Suprapubic skin (tissue), 4 donors: Measurements from ENCODE around the gene TBX4. TPM values are rescaled to one million over a fixed set of nuclear protein-coding genes. Genes with fewer than 3 reads are reported as not detected.

Source experiments
- DNase-seq, 2 donors: peaks; one replicate each; pipeline ENCODE4 v3.0.0-alpha.2; 2019; ENCODE audit warnings: low spot score in 2 of 2
- H3K27ac ChIP-seq: fragments of 200-600 bp; sonication (generic); one replicate; pipeline ENCODE4 v1.5.1; 2019
- H3K27me3 ChIP-seq: fragments of 200-600 bp; sonication (generic); one replicate; pipeline ENCODE4 v1.5.1; 2019
- H3K36me3 ChIP-seq: fragments of 200-600 bp; sonication (generic); one replicate; pipeline ENCODE4 v1.5.1; 2019
- H3K4me1 ChIP-seq: fragments of 200-600 bp; sonication (generic); one replicate; pipeline ENCODE4 v1.5.1; 2019
- H3K4me3 ChIP-seq: fragments of 200-600 bp; sonication (generic); one replicate; pipeline ENCODE4 v1.5.1; 2019; ENCODE audit warnings: mild to moderate bottlenecking
- H3K9me3 ChIP-seq: fragments of 200-600 bp; sonication (generic); one replicate; pipeline ENCODE4 v1.5.1; 2019
- CTCF ChIP-seq, 2 donors: fragments of 200-600 bp in 1 of 2; fragments of 450-650 bp in 1 of 2; sonication (generic) in 1 of 2; IDR thresholded peaks; one replicate each; pipeline ENCODE4 v1.5.1; 2016 to 2019; ENCODE audit warnings: antibody characterized with exemption in 2 of 2, mild to moderate bottlenecking in 1 of 2, moderate library complexity in 1 of 2
- EP300 ChIP-seq: sonication (generic); formaldehyde crosslinking; IDR thresholded peaks from one replicate; pipeline ENCODE4 v1.6.1; 2017; ENCODE audit warnings: antibody characterized with exemption
- POLR2A ChIP-seq, 2 donors: fragments of 450-650 bp; IDR thresholded peaks; one replicate each; pipeline ENCODE4 v1.6.1; 2017; ENCODE audit warnings: antibody characterized with exemption in 2 of 2, mild to moderate bottlenecking in 2 of 2, moderate library complexity in 2 of 2
- POLR2AphosphoS5 ChIP-seq, 3 donors: sonication (generic); formaldehyde crosslinking; IDR thresholded peaks; one replicate each; pipeline ENCODE4 v1.6.1; 2017; ENCODE audit warnings: antibody characterized with exemption in 3 of 3
- WGBS: methylation state at CpG from one replicate; pipeline ENCODE4 v1.1.5; 2018; 5-methylcytosine and 5-hydroxymethylcytosine counted together
- total RNA-seq, 4 donors: library from RNA; depleted of rRNA; stranded (reverse); fragments of >200 nt; gene quantifications; one replicate each; pipeline ENCODE4 v1.1.0, GENCODE V29; 2016

TBX4 gene
- total RNA-seq, 4 donors from 2014 or later: 0.30 to 0.56 TPM; not detected in 2

- Histone ChIP-seq H3K4me1 (no peaks in the 10 kb centered on the region), H3K36me3 (no peaks in the 10 kb centered on the region), H3K4me3 (no peak overlapping the region), H3K27ac (no peak overlapping the region), H3K9me3 (no peaks in the 10 kb centered on the region), H3K27me3 (peaks cover 4% of the 10 kb centered on the region)
- peak in 1 of 2 donors; percentile 32 for DNase-seq
- TF ChIP-seq POLR2AphosphoS5 (IDR thresholded peaks at IDR 0.05) (no peak), CTCF (IDR thresholded peaks at IDR 0.05) (no peak), POLR2A (IDR thresholded peaks at IDR 0.05) (no peak), EP300 (no peak)
- 91% methylated on average over 5 of the region's 5 CpGs for WGBS
Observed at GRCh38 chr17:61484174-61484573, 32.0 kb downstream of the TBX4 start.

DNA sequence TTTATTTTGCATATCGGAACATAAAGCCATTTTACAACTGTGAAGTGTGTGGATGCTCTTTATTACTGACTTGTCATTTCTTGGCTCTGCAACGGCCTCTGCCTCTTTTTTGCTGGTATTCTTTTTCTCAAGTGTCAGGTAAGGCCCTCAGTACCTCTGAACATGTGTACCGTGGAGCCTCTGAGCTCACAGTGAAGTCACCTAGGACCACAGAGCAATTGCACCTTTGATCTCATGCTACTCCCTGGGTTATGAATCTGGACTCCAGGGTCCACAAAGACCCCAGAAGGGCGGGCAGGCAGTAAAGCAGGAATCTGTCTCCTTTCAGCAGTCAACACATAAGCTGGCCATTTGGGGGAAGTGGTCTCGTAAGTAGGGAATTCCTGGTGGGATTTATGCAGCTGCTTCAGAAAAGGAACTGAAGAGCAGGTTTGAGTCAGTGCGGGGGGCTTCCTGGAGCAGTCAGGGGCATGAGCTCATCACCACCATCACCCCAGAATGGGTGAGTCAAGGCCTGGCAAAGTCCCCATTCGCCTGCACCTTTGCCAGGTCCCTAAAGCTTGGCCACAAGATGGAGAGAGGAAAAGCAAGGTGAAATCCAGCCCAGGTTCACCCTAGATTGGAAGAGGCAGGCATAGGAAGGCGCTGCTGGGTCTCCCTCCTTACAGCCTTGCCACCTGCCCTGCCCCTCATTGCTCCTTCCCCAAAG lies 33.0 kb downstream of the TBX4 start:
- no peaks in the 10 kb centered on the region for H3K9me3 ChIP-seq
- no peaks in the 10 kb centered on the region for H3K4me1 ChIP-seq
- peaks cover 4% of the 10 kb centered on the region for H3K27me3 ChIP-seq
- WGBS: 82% methylated on average over 8 of the region's 8 CpGs
- H3K27ac ChIP-seq: no peak overlapping the region
- no peak overlapping the region for H3K4me3 ChIP-seq
- H3K36me3 ChIP-seq: no peaks in the 10 kb centered on the region
- DNase-seq: no peak
- no peak for TF ChIP-seq POLR2A (IDR thresholded peaks at IDR 0.05)
- TF ChIP-seq POLR2AphosphoS5 (IDR thresholded peaks at IDR 0.05): no peak
- TF ChIP-seq EP300: no peak
- no peak for TF ChIP-seq CTCF (IDR thresholded peaks at IDR 0.05)

GRCh38 chr17:61486135-61487120 lies 34.2 kb downstream of the TBX4 start:
- Histone ChIP-seq H3K4me1 (peaks cover 4% of the 10 kb centered on the region), H3K4me3 (no peak overlapping the region), H3K27me3 (peaks cover 4% of the 10 kb centered on the region), H3K9me3 (no peaks in the 10 kb centered on the region), H3K27ac (no peak overlapping the region), H3K36me3 (no peaks in the 10 kb centered on the region)
- WGBS: 87% methylated on average over 22 of the region's 22 CpGs
- peak in 1 of 2 donors; percentile 46 for DNase-seq
- no peak for TF ChIP-seq CTCF (IDR thresholded peaks at IDR 0.05)
- no peak for TF ChIP-seq POLR2AphosphoS5 (IDR thresholded peaks at IDR 0.05)
- no peak for TF ChIP-seq EP300
- TF ChIP-seq POLR2A (IDR thresholded peaks at IDR 0.05): no peak

- no peaks in the 10 kb centered on the region for H3K9me3 ChIP-seq
- no peaks in the 10 kb centered on the region for H3K36me3 ChIP-seq
- 83% methylated on average over 28 of the region's 28 CpGs for whole genome bisulfite sequencing
- peaks cover 4% of the 10 kb centered on the region for H3K27me3 ChIP-seq
- peak in 1 of 2 donors; percentile 41 for DNase-seq
- TF ChIP-seq POLR2A (IDR thresholded peaks at IDR 0.05) (no peak), POLR2AphosphoS5 (IDR thresholded peaks at IDR 0.05) (no peak), CTCF (IDR thresholded peaks at IDR 0.05) (no peak), EP300 (no peak)
- H3K4me3 ChIP-seq: no peak overlapping the region
- H3K27ac ChIP-seq: no peak overlapping the region
- H3K4me1 ChIP-seq: peaks cover 4% of the 10 kb centered on the region
Observed at GRCh38 chr17:61487161-61487988, 35.2 kb downstream of the TBX4 start.
